Lower leg skin (tissue), 4 donors: Measurements from ENCODE around the gene TBC1D32. TPM values are rescaled to one million over a fixed set of nuclear protein-coding genes. Genes with fewer than 3 reads are reported as not detected.
"Not testable (repeated sequence)": the region's sequence is repeated elsewhere in the genome, so short reads cannot be mapped to it uniquely, and the experiment has no call there.

Experiments used
- DNase-seq, 2 donors: peaks; one replicate each; pipeline ENCODE4 v3.0.0-alpha.2; 2019; ENCODE audit warnings: low spot score in 2 of 2
- H3K4me3 ChIP-seq: fragments of 200-600 bp; sonication (generic); 2 replicates; pipeline ENCODE4 v1.5.1; 2017; ENCODE audit warnings: mild to moderate bottlenecking, low read depth; ENCODE audit not compliant: poor library complexity, severe bottlenecking
- CTCF ChIP-seq, 3 donors: fragments of 450-650 bp; IDR thresholded peaks; one replicate each; pipeline ENCODE4 v1.5.1; 2016; ENCODE audit warnings: antibody characterized with exemption in 3 of 3, mild to moderate bottlenecking in 3 of 3, moderate library complexity in 2 of 3
- POLR2A ChIP-seq, 2 donors: fragments of 450-650 bp; IDR thresholded peaks; one replicate each; pipeline ENCODE4 v1.6.1; 2016 to 2017; ENCODE audit warnings: antibody characterized with exemption in 2 of 2, mild to moderate bottlenecking in 1 of 2, moderate library complexity in 1 of 2
- WGBS, 2 donors: methylation state at CpG; one replicate each; pipeline ENCODE4 v1.1.5; 2018; 5-methylcytosine and 5-hydroxymethylcytosine counted together
- intact Hi-C: fragments of 100-400 bp; cut with DNase I; formaldehyde crosslinking; loops from one replicate; pipeline ENCODE4 v1.15.0; 2023; ENCODE audit warnings: low total_unique reads
- total RNA-seq, 4 donors: library from RNA; depleted of rRNA; stranded (reverse); fragments of >200 nt; gene quantifications; one replicate each; pipeline ENCODE4 v1.1.0, GENCODE V29; 2016

Gene TBC1D32
- total RNA-seq, 4 donors from 2014 or later, result 5.2 to 8.6 (median 6.7) TPM

- no peak for TF ChIP-seq POLR2A (IDR thresholded peaks at IDR 0.05)
- no peak for TF ChIP-seq CTCF (IDR thresholded peaks at IDR 0.05)
- 90 to 93% methylated on average over 1 of the region's 1 CpG for WGBS, 2 donors
- no peak for DNase-seq
- H3K4me3 ChIP-seq, result no peak overlapping the region
- intact Hi-C loops, result no loop called here
These were observed 150.5 kb downstream of the TBC1D32 start for GRCh38 chr6:121183742-121184141.

GRCh38 chr6:121175827-121176226 lies 158.5 kb downstream of the TBC1D32 start:
- no peak for TF ChIP-seq POLR2A (IDR thresholded peaks at IDR 0.05)
- TF ChIP-seq CTCF (IDR thresholded peaks at IDR 0.05), result no peak
- DNase-seq, result no peak
- no peak overlapping the region for H3K4me3 ChIP-seq
- 86 to 90% methylated on average over 3 of the region's 3 CpGs for WGBS, 2 donors
- intact Hi-C loops, result no loop called here

- WGBS, 2 donors, result 95 to 100% methylated on average over 1 of the region's 1 CpG
- intact Hi-C loops, DNase-seq, H3K4me3 ChIP-seq: not testable (repeated sequence)
These were observed 161.8 kb downstream of the TBC1D32 start for GRCh38 chr6:121172451-121172850.

GRCh38 chr6:121171879-121172278 lies 162.4 kb downstream of the TBC1D32 start:
- intact Hi-C loops, result no loop called here
- H3K4me3 ChIP-seq, result no peak overlapping the region
- no peak for DNase-seq
- no peak for TF ChIP-seq CTCF (IDR thresholded peaks at IDR 0.05)
- no peak for TF ChIP-seq POLR2A (IDR thresholded peaks at IDR 0.05)
- WGBS, 2 donors, result 86 to 89% methylated on average over 4 of the region's 4 CpGs

GRCh38 chr6:121161886-121162285 lies 172.4 kb downstream of the TBC1D32 start:
- no peak overlapping the region for H3K4me3 ChIP-seq
- no peak for DNase-seq
- TF ChIP-seq POLR2A (IDR thresholded peaks at IDR 0.05) (no peak), CTCF (IDR thresholded peaks at IDR 0.05) (no peak)
- intact Hi-C loops, result no loop called here

GRCh38 chr6:121160276-121160675 lies 174.0 kb downstream of the TBC1D32 start:
- 96 to 97% methylated on average over 2 of the region's 2 CpGs for WGBS, 2 donors

More at GRCh38 chr6:121160276-121160675, 174.0 kb downstream of the TBC1D32 start:
- no peak for TF ChIP-seq POLR2A (IDR thresholded peaks at IDR 0.05)
- TF ChIP-seq CTCF (IDR thresholded peaks at IDR 0.05), result no peak
- intact Hi-C loops, result no loop called here
- H3K4me3 ChIP-seq, result no peak overlapping the region
- DNase-seq, result no peak
